ENCODE measurements around the gene DOK7.

Gene DOK7, protein sequence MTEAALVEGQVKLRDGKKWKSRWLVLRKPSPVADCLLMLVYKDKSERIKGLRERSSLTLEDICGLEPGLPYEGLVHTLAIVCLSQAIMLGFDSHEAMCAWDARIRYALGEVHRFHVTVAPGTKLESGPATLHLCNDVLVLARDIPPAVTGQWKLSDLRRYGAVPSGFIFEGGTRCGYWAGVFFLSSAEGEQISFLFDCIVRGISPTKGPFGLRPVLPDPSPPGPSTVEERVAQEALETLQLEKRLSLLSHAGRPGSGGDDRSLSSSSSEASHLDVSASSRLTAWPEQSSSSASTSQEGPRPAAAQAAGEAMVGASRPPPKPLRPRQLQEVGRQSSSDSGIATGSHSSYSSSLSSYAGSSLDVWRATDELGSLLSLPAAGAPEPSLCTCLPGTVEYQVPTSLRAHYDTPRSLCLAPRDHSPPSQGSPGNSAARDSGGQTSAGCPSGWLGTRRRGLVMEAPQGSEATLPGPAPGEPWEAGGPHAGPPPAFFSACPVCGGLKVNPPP

GRCh38 chr4:3462790-3463415 lies at the start of gene DOK7:
Gene DOK7 (plus strand): TSS chr4:3463306. CDS start chr4:3463376, 70 bp downstream.
- no peak for DNase-seq (ENCODE audit: low read depth, low spot score)

DNA sequence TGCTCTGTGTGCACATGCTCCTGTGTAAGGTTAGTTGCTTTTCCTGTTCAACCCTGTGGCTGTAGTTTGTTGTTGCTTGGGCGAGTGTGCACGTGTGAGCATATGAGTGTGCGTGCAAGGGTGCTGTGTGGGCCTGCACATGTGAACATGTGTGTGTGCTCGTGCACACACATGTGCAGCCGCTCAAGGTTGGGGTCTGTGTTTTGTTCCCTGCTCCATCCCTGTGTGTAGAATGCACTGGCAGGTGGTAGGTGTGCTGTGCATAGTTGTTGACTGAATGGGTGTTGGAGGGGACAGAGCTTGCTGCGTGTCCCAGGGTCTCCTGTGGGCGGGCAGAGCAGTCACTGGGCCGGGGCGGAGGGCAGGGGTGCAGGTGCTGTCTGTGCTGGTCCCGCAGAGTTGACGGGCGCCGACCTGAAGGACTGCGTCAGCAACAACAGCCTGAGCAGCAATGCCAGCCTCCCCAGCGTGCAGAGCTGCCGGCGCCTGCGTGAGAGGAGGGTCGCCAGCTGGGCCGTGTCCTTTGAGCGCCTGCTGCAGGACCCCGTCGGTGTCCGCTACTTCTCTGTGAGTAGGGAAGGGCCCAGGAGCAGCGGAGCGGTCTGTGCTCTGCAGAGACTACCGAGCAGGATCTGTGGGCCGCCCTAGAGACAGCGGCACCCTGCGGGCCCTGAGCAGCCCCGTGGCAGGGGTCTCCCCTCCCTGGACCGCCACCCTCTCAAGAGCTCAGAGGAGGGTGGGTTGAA lies 49.3 kb upstream of the DOK7 start:
- DNase-seq (ENCODE audit: low read depth, low spot score) = no peak

DNA sequence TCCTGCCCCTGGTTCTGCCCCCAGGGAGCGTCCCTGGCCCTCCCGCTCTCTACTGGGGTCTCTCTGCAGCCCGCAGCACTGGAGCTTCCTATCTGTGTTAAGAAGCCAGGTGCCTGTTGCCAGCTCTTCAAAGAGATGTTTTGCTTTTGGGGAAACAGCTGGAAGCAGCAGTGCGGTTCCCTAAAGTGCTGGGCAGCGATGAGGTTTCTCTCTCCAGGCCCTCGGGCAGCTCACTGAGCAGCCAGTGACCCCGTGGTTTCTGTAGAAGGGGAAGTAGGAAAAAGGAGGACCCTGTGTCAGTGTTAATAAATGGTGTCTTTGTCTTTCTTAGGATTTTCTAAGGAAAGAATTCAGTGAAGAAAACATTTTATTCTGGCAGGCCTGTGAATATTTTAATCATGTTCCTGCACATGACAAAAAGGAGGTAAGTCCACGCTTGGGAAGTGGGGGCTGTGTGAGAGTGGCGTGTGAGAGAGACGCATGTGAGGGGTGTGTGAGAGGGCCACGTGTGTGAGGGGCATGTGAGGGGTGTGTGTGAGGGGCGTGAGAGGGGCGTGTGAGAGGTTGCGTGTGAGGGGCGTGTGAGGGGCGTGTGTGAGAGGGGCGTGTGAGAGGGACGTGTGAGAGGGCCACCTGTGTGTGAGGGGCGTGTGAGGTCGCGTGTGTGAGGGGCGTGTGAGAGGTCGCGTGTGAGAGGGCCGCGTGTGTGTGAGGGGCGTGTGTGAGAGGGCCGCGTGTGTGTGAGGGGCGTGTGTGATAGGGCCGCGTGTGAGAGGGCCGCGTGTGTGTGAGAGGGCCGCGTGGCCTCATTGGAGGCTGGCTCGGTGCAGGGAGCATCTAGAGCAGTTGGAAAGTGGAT lies 48.5 kb upstream of the DOK7 start:
- DNase-seq (ENCODE audit: low read depth, low spot score) = no peak

GRCh38 chr4:3415471-3416141 lies 47.5 kb upstream of the DOK7 start:
- no peak for DNase-seq (ENCODE audit: low read depth, low spot score)

DNA sequence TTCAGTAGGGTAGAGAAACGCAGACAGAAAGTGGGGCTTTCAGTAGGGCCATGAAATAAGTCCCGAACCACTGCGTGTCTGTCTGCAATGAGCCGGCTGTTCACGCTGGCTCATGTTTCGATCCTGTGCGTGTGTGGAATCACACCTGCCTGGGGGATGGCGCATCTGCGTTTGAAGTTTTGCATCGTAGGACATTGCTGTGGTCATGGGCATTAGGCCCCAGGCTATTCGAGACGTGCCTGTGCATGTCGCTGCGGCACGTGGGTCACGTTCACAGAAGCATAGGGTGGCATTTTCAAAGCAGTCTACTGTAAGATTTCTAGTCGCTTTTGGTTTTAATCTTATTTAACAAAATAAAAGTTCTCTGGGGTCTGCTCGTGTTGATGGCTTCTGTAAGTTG lies 46.8 kb upstream of the DOK7 start:
- DNase-seq (ENCODE audit: low read depth, low spot score) = no peak

DNA sequence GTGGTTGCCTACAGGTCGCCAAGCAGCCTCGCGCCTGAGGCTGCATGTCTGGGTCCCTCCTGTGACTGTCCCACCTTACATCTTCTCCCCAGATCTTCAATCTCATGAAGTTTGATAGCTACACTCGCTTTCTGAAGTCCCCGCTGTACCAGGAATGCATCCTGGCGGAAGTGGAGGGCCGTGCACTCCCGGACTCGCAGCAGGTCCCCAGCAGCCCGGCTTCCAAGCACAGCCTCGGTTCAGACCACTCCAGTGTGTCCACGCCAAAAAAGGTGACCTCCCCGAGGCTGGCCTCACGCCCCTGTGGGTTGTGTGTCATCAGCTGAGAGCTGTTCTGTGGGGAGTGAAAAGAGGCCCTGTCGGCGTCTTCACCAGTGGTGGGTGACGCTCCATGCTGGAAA lies 46.3 kb upstream of the DOK7 start:
- no peak for DNase-seq (ENCODE audit: low read depth, low spot score)

- no peak for DNase-seq (ENCODE audit: low read depth, low spot score)
Observed at GRCh38 chr4:3417448-3417847, 45.7 kb upstream of the DOK7 start.

DNA sequence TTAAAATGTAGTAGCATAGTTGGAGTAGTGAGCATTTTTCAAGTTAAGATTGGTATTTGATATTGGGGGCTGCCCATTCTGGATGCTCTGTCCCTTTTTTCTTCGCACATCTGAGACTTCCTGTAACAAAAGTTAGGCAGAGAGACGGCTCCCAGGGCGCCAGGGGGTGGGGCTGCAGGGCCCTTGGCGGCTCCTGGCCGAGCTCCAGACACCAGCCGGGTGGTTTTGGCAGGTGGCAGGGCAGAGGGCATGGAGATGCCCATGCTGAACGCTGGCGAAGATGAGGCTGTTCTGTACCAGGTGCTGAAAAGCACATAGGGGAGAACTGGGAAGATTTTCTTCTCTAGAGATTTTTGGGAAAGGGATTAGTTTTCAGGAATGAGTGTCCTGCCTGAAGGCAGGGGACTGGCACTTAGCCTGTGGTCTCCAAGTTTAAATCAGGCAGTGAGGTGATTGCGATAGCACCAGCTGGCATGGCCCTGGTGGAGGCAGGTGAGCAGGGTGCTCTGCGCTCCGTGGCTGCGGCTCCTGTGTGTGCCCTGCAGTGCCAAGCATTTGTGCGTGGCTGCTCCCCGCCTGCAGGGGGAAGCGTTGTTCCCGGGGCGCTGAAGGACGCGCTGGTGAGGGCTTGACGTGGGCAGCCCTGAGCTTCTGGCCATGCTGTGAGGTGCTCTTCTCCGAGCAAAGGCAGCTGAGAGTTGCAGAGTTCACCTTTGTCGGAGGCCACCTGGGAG lies 44.9 kb upstream of the DOK7 start:
- no peak for DNase-seq (ENCODE audit: low read depth, low spot score)

- no peak for DNase-seq (ENCODE audit: low read depth, low spot score)
Observed at GRCh38 chr4:3419836-3420605, 43.1 kb upstream of the DOK7 start.

- no peak for DNase-seq (ENCODE audit: low read depth, low spot score)
Observed at GRCh38 chr4:3420606-3420955, 42.5 kb upstream of the DOK7 start.

GRCh38 chr4:3420956-3421355 lies 42.1 kb upstream of the DOK7 start:
- no peak for DNase-seq (ENCODE audit: low read depth, low spot score)

DNA sequence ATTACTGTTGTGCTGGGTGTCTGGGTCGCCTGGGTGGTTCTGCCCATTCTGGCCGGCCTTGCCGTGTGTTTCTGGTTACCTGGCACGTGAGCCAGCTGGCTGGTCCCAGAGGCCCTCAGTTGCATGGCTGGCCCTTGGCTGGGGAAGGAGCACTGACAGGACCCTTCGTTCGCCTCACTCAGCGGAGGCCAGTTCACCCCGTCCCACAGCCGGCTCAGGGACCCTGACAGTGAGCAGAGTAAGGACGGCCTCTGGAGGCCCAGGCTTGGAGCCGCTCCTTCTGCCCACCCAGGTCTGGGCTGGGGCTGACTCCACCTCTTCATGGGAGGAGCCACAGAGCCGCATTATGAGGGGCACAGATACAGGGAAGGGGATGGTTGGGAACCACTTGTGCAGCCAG lies 41.6 kb upstream of the DOK7 start:
- DNase-seq (ENCODE audit: low read depth, low spot score) = no peak

- DNase-seq (ENCODE audit: low read depth, low spot score) = no peak
Observed at GRCh38 chr4:3422241-3422801, 40.8 kb upstream of the DOK7 start.

DNA sequence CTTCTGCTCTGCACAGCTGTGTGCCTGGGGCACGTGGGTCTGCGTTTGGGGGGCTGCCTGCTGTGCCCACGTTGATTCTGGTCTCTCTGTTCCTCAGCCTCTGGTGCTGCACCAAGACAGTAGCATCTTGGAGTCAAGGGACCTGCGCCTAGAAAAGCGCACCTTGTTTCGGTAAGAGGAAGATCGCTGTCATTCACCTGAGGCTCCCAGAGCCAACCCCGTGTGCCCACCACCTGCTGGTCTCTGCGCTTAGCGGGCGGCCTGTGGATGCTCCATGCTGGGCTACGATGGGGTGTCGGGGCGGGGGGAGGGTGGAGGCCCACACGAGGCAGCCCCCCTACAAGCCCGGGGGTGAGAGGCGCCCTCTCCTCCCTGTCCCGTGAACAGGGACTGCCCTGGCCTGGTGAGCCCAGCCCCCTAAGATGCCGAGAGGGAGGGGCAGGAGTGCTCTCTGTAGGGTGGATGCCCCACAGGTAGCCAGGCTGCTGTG lies 40.3 kb upstream of the DOK7 start:
- no peak for DNase-seq (ENCODE audit: low read depth, low spot score)

GRCh38 chr4:3423406-3423805 lies 39.7 kb upstream of the DOK7 start:
- no peak for DNase-seq (ENCODE audit: low read depth, low spot score)

- no peak for DNase-seq (ENCODE audit: low read depth, low spot score)
Observed at GRCh38 chr4:3423952-3424351, 39.2 kb upstream of the DOK7 start.

GRCh38 chr4:3424522-3425095 lies 38.5 kb upstream of the DOK7 start:
- no peak for DNase-seq (ENCODE audit: low read depth, low spot score)

DNA sequence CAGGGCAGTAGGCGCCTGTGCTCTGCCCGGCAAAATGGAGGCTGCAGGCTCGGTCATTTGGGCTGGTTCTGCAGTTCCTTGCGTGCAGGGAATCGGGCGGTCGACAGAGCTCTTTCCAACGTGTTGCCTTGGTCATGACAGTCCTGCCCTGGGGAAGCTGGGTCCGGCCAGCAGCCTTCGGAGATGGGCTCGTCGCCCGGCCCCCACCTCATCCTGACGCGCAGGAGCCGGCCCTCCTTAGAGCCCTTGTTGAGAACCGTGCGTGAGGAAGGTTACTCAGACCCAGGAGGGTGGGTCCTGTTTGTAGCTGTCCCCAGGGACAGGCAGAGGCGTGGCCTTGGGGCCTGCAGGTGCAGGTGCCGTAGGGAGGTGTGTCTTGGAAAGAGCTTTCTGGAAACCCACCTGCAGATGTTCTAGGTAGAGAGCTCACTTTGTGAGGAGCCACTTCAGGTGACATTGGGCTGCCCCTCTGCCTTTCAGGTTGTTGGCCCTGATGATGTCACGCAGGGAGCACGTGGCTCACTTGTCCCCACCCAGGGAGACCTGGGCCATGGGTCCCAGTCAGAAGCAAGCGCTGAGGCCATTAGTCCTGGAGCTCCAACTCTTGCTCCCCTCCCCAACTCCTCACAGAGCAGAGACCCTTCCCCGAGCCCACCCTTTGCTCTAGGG lies 36.5 kb upstream of the DOK7 start:
- DNase-seq (ENCODE audit: low read depth, low spot score) = no peak

Data from ELF-1 (cell line).